HG03521 (cell line): Measurements from ENCODE around the gene DNMBP.
A peak's percentile ranks its signal among the peaks of the same experiment; 100 is the strongest.
"Not testable (repeated sequence)": the region's sequence is repeated elsewhere in the genome, so short reads cannot be mapped to it uniquely, and the experiment has no call there.

Source experiments
- ATAC-seq: cut with Tn5 transposase; IDR thresholded peaks from one replicate; pipeline ENCODE4 v1.9.1; 2021; ENCODE audit warnings: mild to moderate bottlenecking, moderate library complexity; ENCODE audit not compliant: unreplicated experiment

DNMBP gene

GRCh38 chr10:100020142-100020885 is 10.6 kb upstream of the DNMBP start:
- peak; percentile 63 for ATAC-seq

GRCh38 chr10:100019787-100020141 is 10.0 kb upstream of the DNMBP start:
- ATAC-seq: no peak

GRCh38 chr10:100014071-100014762 is 4.5 kb upstream of the DNMBP start:
- peak; percentile 47 for ATAC-seq

- ATAC-seq: no peak
Observed at GRCh38 chr10:100013621-100014020, 3.9 kb upstream of the DNMBP start.

- ATAC-seq: not testable (repeated sequence)
Observed at GRCh38 chr10:100011906-100012305, 2.2 kb upstream of the DNMBP start.

- ATAC-seq: peak; percentile 51
Observed at GRCh38 chr10:100009283-100009792, 409 bp downstream of the DNMBP start.

- no peak for ATAC-seq
Observed at GRCh38 chr10:100008708-100009282, 952 bp downstream of the DNMBP start.

GRCh38 chr10:100008142-100008522 is 1.6 kb downstream of the DNMBP start:
- no peak for ATAC-seq

- no peak for ATAC-seq
Observed at GRCh38 chr10:100007231-100008141, 2.3 kb downstream of the DNMBP start.

GRCh38 chr10:100006243-100006886 is 3.4 kb downstream of the DNMBP start:
- ATAC-seq: no peak

- ATAC-seq: no peak
Observed at GRCh38 chr10:100004805-100005510, 4.8 kb downstream of the DNMBP start.

- no peak for ATAC-seq
Observed at GRCh38 chr10:100000109-100000644, 9.6 kb downstream of the DNMBP start.

- ATAC-seq: no peak
Observed at GRCh38 chr10:99999319-100000108, 10.2 kb downstream of the DNMBP start.

- ATAC-seq: no peak
Observed at GRCh38 chr10:99998889-99999288, 10.9 kb downstream of the DNMBP start.

- no peak for ATAC-seq
Observed at GRCh38 chr10:99996671-99997648, 12.8 kb downstream of the DNMBP start.

- ATAC-seq: no peak
Observed at GRCh38 chr10:99995713-99996112, 14.0 kb downstream of the DNMBP start.

GRCh38 chr10:99995269-99995668 is 14.5 kb downstream of the DNMBP start:
- ATAC-seq: no peak

- no peak for ATAC-seq
Observed at GRCh38 chr10:99994801-99995200, 14.9 kb downstream of the DNMBP start.
